ENCODE results near the gene TSC22D2. TPM values are rescaled to one million over a fixed set of nuclear protein-coding genes. Genes with fewer than 3 reads are reported as not detected.

TSC22D2 gene
- total and polyA plus RNA-seq, 2 of the 4 experiments (the other 2 are of a cell fraction), result 12.2 to 20.5 TPM

- DNase-seq (no peak), ATAC-seq (ENCODE audit: low read depth) (no peak)
- dilution Hi-C loops (cut with HindIII; ENCODE audit: low sequenced_read_pairs, unreplicated experiment), result no loop called here
- no peaks in the 10 kb centered on the region for H4K20me1 ChIP-seq (ENCODE audit: insufficient read depth, low read length)
- in situ Hi-C loops (cut with MboI; ENCODE audit: low sequenced_read_pairs), result no loop called here
- H2BK15ac ChIP-seq (ENCODE audit: low read depth, low read length), result no peak overlapping the region
- no peak overlapping the region for H4K8ac ChIP-seq (ENCODE audit: low read depth in 2 of 2, low read length in 2 of 2)
- ChIA-PET CTCF (no interaction called here), POLR2A (ENCODE audit: unreplicated experiment) (no interaction called here)
- no peak overlapping the region for H3K4me2 ChIP-seq (ENCODE audit: low read depth, low read length)
- H4K5ac ChIP-seq (ENCODE audit: low read depth, low read length), result no peak overlapping the region
- no peak overlapping the region for H3K23ac ChIP-seq (ENCODE audit: low read depth, low read length)
- no peak overlapping the region for H2BK120ac ChIP-seq (ENCODE audit: low read depth, low read length)
- no peak overlapping the region for H2AFZ ChIP-seq (replicated peaks; ENCODE audit: low read length, poor library complexity)
- H2AK9ac ChIP-seq (replicated peaks; ENCODE audit: low read depth, low read length, poor library complexity), result no peak overlapping the region
- no peaks in the 10 kb centered on the region for H3K36me3 ChIP-seq (ENCODE audit: control insufficient read depth, insufficient read depth, low read length)
- no peaks in the 10 kb centered on the region for H3K9me3 ChIP-seq (ENCODE audit: control insufficient read depth, insufficient read depth, low read length)
- no peak overlapping the region for H3K4me3 ChIP-seq (ENCODE audit: insufficient read depth, low read depth, low read length)
- peaks cover 4% of the 10 kb centered on the region; the same call in 1 of the 2 replicates for H3K4me1 ChIP-seq (ENCODE audit: control insufficient read depth, insufficient read depth, low read length)
- no peak overlapping the region for H4K91ac ChIP-seq (ENCODE audit: insufficient read depth, low read depth, low read length)
- H2BK20ac ChIP-seq (ENCODE audit: low read depth, low read length), result no peak overlapping the region
- no CpG with 5 or more reads among the region's 2 CpGs for WGBS, 2 experiments (ENCODE audit: extremely low coverage in 2 of 2, insufficient read length in 1 of 2)
- no peak overlapping the region for H3K27ac ChIP-seq (ENCODE audit: insufficient read depth, low read length)
- TF ChIP-seq MXI1 (IDR thresholded peaks at IDR 0.05; ENCODE audit: borderline replicate concordance, low read depth, low read length) (no peak), SMC3 (IDR thresholded peaks at IDR 0.05; ENCODE audit: low read depth, low read length) (no peak), RCOR1 (IDR thresholded peaks at IDR 0.05; ENCODE audit: insufficient replicate concordance, low read length) (no peak), NFE2L2 (IDR thresholded peaks at IDR 0.05; ENCODE audit: low read depth, low read length) (no peak), MAFK (IDR thresholded peaks at IDR 0.05; ENCODE audit: low read depth, low read length) (no peak), CEBPB (IDR thresholded peaks at IDR 0.05; ENCODE audit: low read depth, low read length) (no peak), POLR2A (IDR thresholded peaks at IDR 0.05; ENCODE audit: low read depth, low read length) (no peak), RFX5 (IDR thresholded peaks at IDR 0.05; ENCODE audit: low read depth, low read length) (no peak), CHD1 (IDR thresholded peaks at IDR 0.05; ENCODE audit: low read depth, low read length) (no peak), RAD21 (IDR thresholded peaks at IDR 0.05; ENCODE audit: low read length) (no peak), FOS (IDR thresholded peaks at IDR 0.05; ENCODE audit: low read depth, low read length) (no peak), BHLHE40 (IDR thresholded peaks at IDR 0.05; ENCODE audit: low read depth, low read length) (no peak), USF2 (IDR thresholded peaks at IDR 0.05; ENCODE audit: low read depth, low read length) (no peak), MAZ (IDR thresholded peaks at IDR 0.05; ENCODE audit: borderline replicate concordance, low read depth, low read length) (no peak)
- TF ChIP-seq, protein P1, sequence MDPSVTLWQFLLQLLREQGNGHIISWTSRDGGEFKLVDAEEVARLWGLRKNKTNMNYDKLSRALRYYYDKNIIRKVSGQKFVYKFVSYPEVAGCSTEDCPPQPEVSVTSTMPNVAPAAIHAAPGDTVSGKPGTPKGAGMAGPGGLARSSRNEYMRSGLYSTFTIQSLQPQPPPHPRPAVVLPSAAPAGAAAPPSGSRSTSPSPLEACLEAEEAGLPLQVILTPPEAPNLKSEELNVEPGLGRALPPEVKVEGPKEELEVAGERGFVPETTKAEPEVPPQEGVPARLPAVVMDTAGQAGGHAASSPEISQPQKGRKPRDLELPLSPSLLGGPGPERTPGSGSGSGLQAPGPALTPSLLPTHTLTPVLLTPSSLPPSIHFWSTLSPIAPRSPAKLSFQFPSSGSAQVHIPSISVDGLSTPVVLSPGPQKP (IDR thresholded peaks at IDR 0.05; ENCODE audit: borderline replicate concordance, low read depth, low read length), result no peak
- TF ChIP-seq, protein P2, sequence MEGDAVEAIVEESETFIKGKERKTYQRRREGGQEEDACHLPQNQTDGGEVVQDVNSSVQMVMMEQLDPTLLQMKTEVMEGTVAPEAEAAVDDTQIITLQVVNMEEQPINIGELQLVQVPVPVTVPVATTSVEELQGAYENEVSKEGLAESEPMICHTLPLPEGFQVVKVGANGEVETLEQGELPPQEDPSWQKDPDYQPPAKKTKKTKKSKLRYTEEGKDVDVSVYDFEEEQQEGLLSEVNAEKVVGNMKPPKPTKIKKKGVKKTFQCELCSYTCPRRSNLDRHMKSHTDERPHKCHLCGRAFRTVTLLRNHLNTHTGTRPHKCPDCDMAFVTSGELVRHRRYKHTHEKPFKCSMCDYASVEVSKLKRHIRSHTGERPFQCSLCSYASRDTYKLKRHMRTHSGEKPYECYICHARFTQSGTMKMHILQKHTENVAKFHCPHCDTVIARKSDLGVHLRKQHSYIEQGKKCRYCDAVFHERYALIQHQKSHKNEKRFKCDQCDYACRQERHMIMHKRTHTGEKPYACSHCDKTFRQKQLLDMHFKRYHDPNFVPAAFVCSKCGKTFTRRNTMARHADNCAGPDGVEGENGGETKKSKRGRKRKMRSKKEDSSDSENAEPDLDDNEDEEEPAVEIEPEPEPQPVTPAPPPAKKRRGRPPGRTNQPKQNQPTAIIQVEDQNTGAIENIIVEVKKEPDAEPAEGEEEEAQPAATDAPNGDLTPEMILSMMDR (conservative IDR thresholded peaks at IDR 0.05; ENCODE audit: low read depth, low read length), result no peak
- 0 out of 4 replicates have a peak, but pooled peaks cover 0 to 3% of the 10 kb centered on the region in 2 experiments for H3K79me1 ChIP-seq (ENCODE audit: low read depth in 1 of 2, low read length in 2 of 2)
- H3K9ac ChIP-seq (ENCODE audit: low read depth, low read length), result no peak overlapping the region
- H3K56ac ChIP-seq (ENCODE audit: extremely low read depth, insufficient read depth, low read length), result no peak overlapping the region
- 0 out of 2 replicates have a peak, but pooled peaks cover 4% of the 10 kb centered on the region for H3K9me1 ChIP-seq (ENCODE audit: insufficient read depth, low read length)
- BruUV-seq (replicated peaks), result no TSS peak
- no peak overlapping the region for H3K18ac ChIP-seq (ENCODE audit: low read depth, low read length)
- no peak overlapping the region for H2AK5ac ChIP-seq (ENCODE audit: low read depth, low read length)
- no peak overlapping the region for H3K4ac ChIP-seq (ENCODE audit: low read depth, low read length)
- no peaks in the 10 kb centered on the region for H3K27me3 ChIP-seq (ENCODE audit: control insufficient read depth, insufficient read depth, low read length)
- H2BK5ac ChIP-seq (ENCODE audit: low read depth, low read length, poor library complexity, severe bottlenecking), result no peak overlapping the region
- no peak overlapping the region for H3K14ac ChIP-seq (replicated peaks; ENCODE audit: low read depth, low read length)
- intact Hi-C loops (cut with micrococcal nuclease), result no loop called here
These were observed 44.7 kb upstream of the TSC22D2 start for GRCh38 chr3:150363420-150363819.
